GM12801 (cell line): ENCODE measurements around the gene KPNA3.

Source experiments
- CTCF ChIP-seq: IDR thresholded peaks from one replicate; pipeline ENCODE4 v1.5.1; 2011; ENCODE audit warnings: control low read depth; ENCODE audit not compliant: insufficient read length; ENCODE audit errors: extremely low read depth

KPNA3 gene

GRCh38 chr13:49697468-49697867 is 95.0 kb downstream of the KPNA3 start:
- no peak for TF ChIP-seq CTCF

- no peak for TF ChIP-seq CTCF
Observed at GRCh38 chr13:49694446-49694845, 98.0 kb downstream of the KPNA3 start.

GRCh38 chr13:49693877-49694276 is 98.6 kb downstream of the KPNA3 start:
- no peak for TF ChIP-seq CTCF

- TF ChIP-seq CTCF: no peak
Observed at GRCh38 chr13:49693191-49693733, 99.2 kb downstream of the KPNA3 start.

- no peak for TF ChIP-seq CTCF
Observed at GRCh38 chr13:49690995-49691784, 101.3 kb downstream of the KPNA3 start, which contains the start of gene EBPL. EBPL (minus strand) TSS chr13:49691486; CDS start chr13:49691424, 62 bp downstream.

GRCh38 chr13:49690133-49690994 is 102.1 kb downstream of the KPNA3 start:
- no peak for TF ChIP-seq CTCF

- TF ChIP-seq CTCF: no peak
Observed at GRCh38 chr13:49683489-49683888, 109.0 kb downstream of the KPNA3 start.
